Measurements from ENCODE around the gene DLG3.

DNA sequence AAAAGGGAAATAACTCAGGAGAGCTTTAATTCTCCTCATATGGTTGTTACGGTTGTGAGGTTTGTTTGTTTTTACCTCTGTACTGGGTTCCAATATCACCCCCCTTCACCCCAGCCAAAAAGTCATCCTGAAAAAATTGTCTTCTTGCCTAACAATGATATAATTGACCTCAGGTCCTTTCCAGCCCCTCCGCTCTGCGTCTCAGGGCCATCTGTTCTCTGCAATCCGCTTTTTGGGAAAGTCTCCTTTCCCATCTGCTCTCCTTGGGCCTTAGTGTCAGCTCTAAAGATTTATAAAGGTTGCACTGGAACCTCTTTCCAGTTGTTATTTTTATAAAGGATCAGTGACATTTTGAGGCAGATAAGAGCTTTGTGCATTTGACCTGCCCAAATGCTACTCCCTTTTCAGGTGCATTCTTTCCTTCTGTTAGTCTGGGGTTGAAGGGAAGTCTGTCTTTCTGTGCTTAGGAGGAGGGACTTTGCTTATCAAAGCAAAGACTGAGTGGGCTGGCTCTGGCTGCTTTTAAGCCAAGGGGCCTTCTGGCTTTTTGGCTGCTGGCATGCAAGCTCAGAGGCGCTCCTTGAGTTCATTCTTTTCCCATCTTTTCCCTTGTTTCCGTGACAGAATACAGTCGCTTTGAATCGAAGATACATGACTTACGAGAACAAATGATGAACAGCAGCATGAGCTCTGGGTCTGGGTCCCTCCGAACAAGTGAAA lies 34.1 kb downstream of the DLG3 start:
- TF ChIP-seq, protein P1, sequence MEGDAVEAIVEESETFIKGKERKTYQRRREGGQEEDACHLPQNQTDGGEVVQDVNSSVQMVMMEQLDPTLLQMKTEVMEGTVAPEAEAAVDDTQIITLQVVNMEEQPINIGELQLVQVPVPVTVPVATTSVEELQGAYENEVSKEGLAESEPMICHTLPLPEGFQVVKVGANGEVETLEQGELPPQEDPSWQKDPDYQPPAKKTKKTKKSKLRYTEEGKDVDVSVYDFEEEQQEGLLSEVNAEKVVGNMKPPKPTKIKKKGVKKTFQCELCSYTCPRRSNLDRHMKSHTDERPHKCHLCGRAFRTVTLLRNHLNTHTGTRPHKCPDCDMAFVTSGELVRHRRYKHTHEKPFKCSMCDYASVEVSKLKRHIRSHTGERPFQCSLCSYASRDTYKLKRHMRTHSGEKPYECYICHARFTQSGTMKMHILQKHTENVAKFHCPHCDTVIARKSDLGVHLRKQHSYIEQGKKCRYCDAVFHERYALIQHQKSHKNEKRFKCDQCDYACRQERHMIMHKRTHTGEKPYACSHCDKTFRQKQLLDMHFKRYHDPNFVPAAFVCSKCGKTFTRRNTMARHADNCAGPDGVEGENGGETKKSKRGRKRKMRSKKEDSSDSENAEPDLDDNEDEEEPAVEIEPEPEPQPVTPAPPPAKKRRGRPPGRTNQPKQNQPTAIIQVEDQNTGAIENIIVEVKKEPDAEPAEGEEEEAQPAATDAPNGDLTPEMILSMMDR (IDR thresholded peaks at IDR 0.05) = no peak
- TF ChIP-seq POLR2A (IDR thresholded peaks at IDR 0.05; ENCODE audit: low read length) = no peak
- TF ChIP-seq, protein P2, sequence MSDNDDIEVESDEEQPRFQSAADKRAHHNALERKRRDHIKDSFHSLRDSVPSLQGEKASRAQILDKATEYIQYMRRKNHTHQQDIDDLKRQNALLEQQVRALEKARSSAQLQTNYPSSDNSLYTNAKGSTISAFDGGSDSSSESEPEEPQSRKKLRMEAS (IDR thresholded peaks at IDR 0.05) = no peak
- TF ChIP-seq KDM1A (IDR thresholded peaks at IDR 0.05; ENCODE audit: low read depth) = no peak
